Esophagus squamous epithelium (tissue), 4 donors: Measurements from ENCODE around the gene CCDC122.

Experiments
- POLR2A ChIP-seq, 4 donors: fragments of 450-650 bp; IDR thresholded peaks; one replicate each; pipeline ENCODE4 v1.6.1; 2017; ENCODE audit warnings: antibody characterized with exemption in 4 of 4, mild to moderate bottlenecking in 4 of 4, moderate library complexity in 3 of 4
- TF ChIP-seq, protein P1 (sequence below), 6 experiments: fragments of 450-650 bp in 4 of 6; fragments of 200-600 bp in 2 of 6; sonication (generic) in 2 of 6; IDR thresholded peaks; one replicate each; pipeline ENCODE4 v1.5.1; 2016 to 2019; ENCODE audit warnings: antibody characterized with exemption in 6 of 6, mild to moderate bottlenecking in 4 of 6, moderate library complexity in 4 of 6

DNA sequence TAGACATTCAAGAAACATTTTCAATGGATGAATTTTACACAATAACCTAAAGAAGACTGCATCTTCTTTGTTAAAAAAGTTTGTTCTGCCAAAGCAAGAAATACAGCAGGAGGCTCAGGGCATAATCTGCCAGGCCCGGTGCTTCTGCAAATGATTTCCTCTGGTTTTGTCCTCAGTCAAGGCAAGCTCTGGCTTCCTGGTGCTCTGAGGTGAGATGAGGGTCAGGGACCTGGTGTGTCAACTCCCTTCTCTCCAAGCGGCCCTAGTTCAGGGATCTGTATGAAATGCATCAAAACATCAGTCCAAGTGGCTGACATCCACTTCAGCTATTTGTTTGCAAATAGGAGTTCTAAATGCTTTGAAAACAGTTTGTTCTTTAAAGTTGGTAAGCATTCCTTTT lies 31.7 kb upstream of the CCDC122 start:
- TF ChIP-seq, protein P1, sequence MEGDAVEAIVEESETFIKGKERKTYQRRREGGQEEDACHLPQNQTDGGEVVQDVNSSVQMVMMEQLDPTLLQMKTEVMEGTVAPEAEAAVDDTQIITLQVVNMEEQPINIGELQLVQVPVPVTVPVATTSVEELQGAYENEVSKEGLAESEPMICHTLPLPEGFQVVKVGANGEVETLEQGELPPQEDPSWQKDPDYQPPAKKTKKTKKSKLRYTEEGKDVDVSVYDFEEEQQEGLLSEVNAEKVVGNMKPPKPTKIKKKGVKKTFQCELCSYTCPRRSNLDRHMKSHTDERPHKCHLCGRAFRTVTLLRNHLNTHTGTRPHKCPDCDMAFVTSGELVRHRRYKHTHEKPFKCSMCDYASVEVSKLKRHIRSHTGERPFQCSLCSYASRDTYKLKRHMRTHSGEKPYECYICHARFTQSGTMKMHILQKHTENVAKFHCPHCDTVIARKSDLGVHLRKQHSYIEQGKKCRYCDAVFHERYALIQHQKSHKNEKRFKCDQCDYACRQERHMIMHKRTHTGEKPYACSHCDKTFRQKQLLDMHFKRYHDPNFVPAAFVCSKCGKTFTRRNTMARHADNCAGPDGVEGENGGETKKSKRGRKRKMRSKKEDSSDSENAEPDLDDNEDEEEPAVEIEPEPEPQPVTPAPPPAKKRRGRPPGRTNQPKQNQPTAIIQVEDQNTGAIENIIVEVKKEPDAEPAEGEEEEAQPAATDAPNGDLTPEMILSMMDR (IDR thresholded peaks at IDR 0.05), result no peak
- TF ChIP-seq POLR2A (IDR thresholded peaks at IDR 0.05), result no peak
